DMS153 treated with DMSO at 0.1 percent for 48 hours (cell line): ENCODE data around the gene RABL2B.
A peak's percentile ranks its signal among the peaks of the same experiment; 100 is the strongest.
"Not testable (repeated sequence)": the region's sequence is repeated elsewhere in the genome, so short reads cannot be mapped to it uniquely, and the experiment has no call there.

Source experiments
- DNase-seq: peaks from one replicate; lab custom pipeline; 2025; ENCODE audit not compliant: unreplicated experiment; lab: John Stamatoyannopoulos, UW

The RABL2B gene

DNA sequence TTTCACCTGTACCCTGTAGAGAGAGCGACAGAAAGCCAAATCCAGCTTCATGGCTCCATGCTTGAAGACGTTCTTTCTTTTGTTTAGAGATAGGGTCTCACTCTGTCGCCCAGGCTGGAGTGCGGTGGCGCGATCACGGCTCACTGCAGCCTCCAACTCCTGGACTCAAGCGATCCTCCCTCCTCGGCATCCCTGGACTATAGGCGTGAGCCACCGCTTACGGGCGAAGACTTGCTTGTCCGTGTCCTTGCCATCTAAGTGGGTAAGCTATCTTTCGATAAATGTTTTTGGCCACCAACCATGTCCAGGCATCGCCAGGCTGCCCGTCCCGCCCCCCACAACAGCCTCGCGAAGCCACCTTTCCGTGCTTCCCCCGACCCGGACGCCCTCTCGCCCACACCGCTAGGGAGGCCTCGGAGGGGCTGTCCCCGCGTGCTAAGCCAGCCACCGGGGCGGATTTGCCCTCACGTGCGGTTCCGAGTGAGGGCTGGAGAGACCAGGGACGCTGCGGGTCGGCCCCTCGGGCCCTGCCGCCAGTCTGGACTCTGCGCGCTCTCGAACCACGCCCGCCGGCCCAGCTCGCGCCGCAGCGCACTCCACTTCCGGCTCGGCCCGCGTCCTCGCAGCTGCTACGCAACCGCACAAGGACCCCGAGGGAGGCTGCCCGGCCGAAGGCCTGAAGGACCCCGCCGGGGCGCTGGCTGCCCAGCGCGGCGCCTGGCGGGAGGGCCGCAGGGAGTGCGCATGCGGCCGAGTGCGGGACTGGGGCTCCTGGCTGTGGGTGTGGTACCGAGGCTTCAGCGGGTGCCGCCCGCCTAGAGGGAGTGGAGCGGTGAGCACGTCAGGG is at the start of gene RABL2B:
Gene RABL2B (minus strand): TSS at position 604 of the 847 bp plus-strand sequence. CDS start 1,342 bp downstream, outside the sequence.
- DNase-seq, result peak; percentile 30

DNA sequence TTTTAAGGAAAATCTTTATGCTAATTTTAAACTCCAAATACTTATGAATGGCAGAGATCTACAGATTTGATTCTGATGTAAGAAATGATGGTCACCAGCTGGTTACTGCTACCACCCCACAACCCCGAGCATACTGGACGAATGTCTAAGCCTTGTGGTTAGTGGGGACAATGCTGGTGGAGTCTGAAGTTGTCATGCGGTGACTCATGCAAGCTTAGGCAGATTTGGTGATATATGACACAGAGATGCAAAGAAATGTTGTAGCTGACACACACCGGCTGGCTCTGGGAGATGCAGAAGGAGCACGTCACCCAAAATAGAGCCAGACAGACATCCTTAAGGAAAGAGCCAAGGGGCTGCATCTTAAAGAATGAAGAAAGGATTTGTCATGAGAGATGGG is 3.5 kb upstream of the RABL2B start:
- DNase-seq, result not testable (repeated sequence)

DNA sequence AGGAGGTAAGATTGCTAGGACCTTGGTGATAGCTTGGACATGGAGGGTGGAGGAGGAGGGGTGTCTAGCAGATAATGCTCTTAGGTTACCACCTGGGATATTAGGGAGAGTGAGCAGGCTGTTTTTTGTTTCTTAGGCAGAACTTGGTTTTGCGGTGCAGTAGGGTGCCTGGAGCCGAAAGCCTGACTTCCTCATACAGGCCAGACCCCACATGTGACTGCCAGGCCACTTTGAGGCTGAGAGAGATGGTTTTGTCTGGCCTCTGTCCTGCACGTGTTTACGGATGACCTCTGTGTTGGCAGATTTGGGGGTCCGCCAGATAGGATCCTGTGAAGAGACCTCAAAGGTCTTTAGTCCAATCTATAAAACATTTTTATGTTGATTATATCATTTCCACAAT is 1.9 kb upstream of the RABL2B start:
- DNase-seq, result not testable (repeated sequence)

DNA sequence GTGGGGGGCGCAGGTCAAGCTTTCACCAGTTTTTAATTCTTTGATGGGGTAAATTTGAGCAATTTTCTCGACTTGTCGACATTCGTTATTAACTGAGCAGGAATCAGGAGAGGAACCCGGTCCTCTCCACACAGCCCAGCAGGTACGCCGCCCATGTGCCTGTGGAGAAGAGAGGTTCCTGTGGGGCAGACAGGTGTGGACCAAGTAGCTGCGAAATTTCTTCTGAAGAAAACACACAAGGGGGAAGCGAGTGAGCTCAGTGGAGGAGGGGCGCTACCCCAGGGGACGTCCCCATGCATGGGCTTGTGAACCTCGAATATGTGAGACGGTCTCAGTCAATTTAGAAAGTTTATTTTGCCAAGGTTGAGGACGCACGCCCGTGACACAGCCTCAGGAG is 442 bp upstream of the RABL2B start:
- DNase-seq, result not testable (repeated sequence)

DNA sequence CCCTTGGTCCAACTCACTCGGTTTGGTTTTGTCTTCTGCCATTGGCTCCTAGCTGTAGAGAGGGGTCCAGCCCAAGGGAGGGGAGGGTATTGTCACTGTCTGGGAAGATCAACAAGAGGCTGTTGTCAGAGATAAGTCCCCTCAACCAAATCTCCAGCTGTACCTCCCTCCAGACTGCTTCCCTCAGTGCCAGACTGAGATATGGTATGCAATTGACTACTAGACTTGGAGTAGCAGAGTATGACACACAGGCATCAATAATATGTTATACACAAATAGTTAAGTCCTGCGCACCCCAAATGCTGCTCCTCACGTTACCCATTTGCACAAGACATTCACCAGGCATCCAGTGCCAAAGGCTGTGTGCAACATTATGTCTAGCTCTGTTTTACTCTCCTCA is 1.2 kb downstream of the RABL2B start:
- not testable (repeated sequence) for DNase-seq

DNA sequence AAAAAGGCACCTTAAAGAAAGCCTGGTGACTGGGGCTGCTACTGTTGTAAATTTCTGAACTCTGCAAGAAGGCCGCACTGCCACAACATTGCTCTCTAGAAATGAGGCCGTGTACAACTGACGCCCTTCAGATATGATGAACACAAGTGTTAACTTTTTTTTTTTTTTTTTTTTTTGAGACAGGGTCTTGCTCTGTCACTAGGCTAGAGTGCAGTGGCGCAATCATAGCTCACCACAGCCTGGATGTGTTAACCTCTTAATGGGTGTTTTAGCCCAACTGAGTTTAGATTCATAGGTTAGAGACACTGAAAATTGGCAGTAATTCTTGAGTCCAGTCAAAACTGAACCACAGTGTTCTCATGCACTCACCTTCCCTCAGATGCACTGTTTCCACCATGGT is 3.2 kb downstream of the RABL2B start:
- not testable (repeated sequence) for DNase-seq

DNA sequence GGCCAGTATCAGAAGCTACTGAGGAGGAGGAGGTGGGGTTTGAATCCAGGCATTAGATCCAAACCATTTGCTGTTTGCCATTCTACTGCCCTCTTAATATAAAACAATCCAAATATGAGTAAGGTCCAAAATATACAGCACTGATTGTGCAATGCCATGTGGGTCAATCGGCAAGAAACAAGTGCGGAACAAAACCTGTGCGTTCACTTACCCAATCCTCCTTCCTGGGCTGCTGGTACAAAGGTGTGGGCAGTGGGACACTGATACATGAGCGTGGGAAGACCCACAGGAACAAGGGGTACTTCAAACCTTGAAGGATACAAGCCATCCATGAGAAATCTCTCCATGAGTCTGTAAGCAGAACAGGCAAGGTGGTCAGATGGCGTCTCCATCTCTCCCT is 5.8 kb downstream of the RABL2B start:
- DNase-seq, result not testable (repeated sequence)

DNA sequence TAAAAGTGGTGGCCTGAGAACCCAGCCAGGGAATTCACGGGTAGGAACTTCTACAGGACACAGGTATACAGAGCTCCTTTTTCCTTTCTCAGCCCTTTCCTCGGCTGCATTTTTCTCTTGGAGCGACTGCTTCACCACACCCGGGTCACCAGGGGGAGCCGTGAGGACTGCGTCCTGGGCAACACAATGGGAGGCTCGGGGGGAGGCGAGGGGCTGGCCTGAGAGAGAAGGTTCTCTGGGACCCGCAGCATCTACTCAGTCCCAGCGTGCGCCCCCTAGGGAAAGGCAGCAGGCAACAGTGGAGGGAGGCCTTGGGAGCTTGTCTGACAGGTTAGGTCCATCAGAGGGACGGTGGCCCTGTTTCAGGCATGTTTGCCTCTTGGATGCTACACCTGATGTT is 8.3 kb downstream of the RABL2B start:
- DNase-seq, result peak; percentile 26

DNA sequence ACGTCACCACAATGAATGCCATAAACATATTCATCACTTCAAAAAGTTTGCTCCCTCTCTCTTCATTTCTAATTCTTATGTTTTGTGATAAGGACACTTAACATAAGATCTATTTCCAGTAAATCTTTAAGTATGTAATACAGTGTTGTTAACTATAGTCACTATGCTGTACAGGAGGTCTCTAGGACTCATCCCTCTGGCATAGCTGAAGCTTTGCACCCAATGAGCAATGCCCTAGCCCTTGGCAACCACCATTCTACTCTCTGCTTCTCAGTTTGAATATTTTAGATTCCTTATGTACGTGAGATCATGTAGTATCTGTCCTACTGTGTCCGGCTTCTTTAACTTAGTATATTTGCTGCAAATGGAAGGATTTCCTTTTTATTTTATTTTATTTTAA is 19.1 kb downstream of the RABL2B start:
- not testable (repeated sequence) for DNase-seq

DNA sequence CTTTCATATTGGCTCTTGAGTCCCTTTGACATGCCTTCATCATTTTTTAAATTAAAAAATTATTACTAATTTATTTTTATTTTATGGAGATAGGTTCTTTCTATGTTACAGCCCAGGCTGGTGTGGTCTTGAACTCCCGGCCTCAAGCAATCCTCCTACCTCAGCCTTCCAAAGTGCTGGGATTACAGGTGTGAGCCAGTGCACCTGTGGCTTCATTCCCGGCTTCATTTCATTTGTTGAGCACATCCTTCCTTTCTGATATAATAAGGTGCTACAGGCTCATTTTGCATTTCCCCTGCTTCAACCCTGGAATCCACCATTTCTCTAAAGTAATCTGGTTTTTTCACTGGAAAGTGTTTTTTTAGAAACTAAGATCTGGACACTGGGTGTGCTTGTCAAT is 21.6 kb downstream of the RABL2B start:
- DNase-seq, result not testable (repeated sequence)

DNA sequence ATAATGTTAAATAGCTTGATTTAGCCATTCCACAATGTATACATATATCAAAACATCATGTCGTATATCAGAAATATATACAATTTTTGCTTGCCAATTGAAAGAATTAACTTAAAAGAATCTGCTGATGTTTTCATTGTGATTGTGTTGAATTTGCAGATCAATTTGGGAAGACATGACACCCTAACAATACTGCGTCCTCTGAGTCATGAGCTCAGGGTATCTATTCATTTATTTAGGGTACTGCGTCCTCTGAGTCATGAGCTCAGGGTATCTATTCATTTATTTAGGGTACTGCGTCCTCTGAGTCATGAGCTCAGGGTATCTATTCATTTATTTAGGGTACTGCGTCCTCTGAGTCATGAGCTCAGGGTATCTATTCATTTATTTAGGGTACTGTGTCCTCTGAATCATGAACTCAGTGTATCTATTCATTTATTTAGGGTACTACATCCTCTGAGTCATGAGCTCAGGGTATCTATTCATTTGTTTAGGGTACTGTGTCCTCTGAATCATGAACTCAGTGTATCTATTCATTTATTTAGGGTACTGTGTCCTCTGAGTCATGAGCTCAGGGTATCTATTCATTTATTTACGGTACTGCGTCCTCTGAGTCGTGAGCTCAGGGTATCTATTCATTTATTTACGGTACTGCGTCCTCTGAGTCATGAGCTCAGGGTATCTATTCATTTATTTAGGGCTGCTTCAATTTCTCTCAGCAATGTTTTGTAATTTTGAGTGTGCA is 23.7 kb downstream of the RABL2B start:
- not testable (repeated sequence) for DNase-seq

DNA sequence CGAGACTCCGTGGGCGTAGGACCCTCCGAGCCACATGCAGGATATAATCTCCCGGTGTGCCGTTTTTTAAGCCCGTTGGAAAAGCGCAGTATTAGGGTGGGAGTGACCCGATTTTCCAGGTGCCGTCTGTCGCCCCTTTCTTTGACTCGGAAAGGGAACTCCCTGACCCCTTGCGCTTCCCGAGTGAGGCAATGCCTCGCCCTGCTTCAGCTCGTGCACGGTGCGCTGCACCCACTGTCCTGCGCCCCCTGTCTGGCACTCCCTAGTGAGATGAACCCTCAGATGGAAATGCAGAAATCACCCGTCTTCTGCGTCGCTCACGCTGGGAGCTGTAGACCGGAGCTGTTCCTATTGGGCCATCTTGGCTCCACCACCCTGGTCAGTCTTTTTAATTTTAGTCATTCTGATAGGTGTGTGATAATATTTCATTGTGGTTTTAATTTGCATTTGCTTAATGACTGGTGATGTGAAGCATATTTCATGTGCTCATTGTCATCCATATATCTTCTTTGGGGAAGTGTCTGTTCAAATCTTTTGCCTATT is 26.4 kb downstream of the RABL2B start:
- DNase-seq, result not testable (repeated sequence)

DNA sequence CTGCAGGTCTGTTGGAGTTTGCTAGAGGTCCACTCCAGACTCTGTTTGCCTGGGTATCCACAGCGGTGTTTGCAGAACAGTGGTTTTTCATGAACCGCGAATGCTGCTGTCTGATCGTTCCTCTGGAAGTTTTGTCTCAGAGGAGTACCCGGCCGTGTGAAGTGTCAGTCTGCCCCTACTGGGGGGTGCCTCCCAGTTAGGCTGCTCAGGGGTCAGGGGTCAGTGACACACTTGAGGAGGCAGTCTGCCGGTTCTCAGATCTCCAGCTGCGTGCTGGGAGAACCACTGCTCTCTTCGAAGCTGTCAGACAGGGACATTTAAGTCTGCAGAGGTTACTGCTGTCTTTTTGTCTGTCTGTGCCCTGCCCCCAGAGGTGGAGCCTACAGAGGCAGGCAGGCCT is 27.0 kb downstream of the RABL2B start:
- not testable (repeated sequence) for DNase-seq

DNA sequence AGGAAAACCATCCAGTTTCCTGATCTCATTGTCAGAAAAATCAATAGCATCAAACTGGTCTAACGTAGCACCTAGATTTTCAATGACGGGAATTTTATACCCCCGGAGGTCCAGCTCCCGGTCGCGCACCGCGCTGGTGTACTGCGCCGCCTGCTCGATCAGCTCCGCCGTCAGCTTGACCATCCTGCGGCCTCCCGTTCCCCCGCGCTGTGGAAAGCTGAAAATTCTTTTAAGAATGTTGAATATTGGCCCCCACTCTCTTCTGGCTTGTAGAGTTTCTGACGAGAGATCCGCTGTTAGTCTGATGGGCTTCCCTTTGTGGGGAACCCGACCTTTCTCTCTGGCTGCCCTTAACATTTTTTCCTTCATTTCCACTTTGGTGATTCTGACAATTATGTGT is 28.2 kb downstream of the RABL2B start:
- DNase-seq, result not testable (repeated sequence)

DNA sequence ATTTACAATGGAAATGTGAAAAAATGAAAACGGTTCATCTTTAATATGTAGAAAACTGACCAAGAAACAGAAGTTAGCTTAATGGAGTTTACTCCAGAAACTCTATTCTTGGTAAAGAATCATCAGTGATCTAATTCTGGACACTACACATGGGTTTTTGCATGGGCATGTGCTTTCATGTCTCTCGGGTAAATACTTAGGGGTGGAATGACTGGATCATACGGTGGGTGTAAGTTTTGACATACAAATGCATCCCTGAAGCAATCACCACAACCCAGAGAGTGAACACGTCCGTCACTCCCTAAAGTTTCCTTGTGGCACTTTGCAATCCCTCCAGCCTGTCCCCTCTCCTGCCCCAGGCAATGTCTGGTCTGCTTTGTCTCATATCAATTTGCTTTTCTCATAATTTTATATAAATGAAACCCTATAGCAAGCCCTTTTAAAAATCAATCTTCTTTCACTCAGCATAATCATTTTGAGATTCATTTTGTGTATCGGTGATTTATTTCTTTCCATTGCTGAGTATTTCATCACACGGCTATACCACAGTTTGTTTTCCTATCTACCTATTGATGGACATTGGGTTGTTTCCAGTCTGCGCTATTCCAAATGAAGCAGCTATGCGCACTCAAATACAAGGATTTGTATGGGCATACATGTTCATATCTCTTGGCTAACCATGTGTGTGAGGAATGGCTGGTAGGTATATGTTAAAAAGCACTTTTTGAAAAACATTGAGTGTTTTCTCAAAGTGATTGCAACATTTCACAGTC is 33.9 kb downstream of the RABL2B start:
- not testable (repeated sequence) for DNase-seq

DNA sequence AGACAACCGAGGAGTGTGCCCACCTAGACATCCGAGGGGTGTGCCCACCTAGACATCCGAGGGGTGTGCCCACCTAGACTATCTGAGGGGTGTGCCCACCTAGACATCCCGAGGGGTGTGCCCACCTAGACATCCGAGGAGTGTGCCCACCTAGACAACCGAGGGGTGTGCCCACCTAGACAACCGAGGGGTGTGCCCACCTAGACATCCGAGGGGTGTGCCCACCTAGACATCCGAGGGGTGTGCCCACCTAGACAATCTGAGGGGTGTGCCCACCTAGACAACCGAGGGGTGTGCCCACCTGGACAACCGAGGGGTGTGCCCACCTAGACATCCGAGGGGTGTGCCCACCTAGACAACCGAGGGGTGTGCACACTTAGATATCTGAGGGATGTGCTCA is 34.8 kb downstream of the RABL2B start:
- DNase-seq, result not testable (repeated sequence)

DNA sequence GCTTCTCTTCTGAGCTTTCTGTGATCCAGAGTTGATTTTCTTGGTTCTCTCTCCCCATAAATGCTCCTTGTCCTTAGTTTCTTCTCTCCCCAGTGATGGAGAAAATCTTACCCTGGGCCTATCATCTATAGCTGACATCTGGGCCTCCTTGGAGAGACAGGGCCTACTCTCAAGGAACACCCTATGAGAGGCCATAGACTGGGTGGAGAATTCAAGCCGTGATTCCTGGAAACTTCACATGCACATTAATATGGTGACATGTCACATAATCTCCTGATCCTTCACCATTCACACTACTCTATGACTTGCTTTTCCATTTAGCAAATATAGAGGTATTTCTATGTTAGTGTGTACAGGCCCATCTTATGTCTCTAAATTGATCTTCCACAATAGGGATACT is 35.9 kb downstream of the RABL2B start:
- not testable (repeated sequence) for DNase-seq

DNA sequence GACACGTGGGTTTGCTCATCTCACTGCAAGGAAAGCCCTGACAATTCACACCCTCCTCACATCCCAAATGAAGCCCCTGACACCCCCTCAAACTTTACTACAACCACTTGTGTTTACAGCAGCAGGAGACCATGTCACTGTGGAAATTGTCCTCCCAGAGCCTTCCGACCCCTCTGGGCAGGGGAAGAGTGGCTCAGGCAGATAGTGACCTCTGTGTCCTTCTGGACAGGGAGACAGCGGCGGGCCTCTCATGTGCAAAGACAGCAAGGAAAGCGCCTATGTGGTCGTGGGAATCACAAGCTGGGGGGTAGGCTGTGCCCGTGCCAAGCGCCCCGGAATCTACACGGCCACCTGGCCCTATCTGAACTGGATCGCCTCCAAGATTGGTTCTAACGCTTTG is 39.0 kb downstream of the RABL2B start:
- DNase-seq, result not testable (repeated sequence)

DNA sequence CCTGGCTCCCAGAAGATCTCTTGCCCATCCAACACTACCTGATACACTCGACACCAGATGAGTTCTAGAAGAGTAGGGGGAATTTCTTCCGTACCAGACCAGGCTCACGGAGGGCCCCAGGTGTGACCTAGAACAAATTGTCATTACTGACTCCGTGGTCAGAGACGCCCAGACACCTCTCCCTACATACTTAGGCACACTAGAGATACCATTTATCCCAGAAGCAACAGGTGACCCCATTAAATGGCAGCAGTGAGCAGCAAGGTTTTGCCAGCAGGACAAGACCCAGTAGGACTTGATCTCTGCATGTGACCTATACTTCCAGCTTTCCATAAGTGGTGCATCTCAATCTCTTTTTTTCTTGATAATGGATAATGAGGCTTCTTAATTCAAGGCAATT is 42.7 kb downstream of the RABL2B start:
- not testable (repeated sequence) for DNase-seq

DNA sequence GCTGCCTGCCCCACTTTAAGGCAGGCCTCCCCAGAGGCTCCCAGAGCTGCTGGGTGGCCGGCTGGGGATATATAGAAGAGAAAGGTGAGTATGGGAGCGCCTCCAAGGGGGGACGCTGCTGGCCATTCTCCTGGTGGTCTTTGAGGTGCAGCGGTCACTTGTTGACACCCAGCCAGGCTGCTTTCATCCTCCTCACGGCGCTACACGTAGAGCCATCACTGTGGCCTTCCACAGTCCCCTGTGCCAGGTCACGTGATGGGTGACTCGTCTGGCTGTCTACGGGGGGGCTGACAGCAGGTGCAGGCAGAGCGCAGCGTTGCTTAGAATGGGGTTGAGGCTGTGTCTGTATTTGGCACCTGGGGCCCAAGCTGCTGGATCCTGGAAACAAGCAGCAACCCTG is 43.5 kb downstream of the RABL2B start:
- no peak for DNase-seq

DNA sequence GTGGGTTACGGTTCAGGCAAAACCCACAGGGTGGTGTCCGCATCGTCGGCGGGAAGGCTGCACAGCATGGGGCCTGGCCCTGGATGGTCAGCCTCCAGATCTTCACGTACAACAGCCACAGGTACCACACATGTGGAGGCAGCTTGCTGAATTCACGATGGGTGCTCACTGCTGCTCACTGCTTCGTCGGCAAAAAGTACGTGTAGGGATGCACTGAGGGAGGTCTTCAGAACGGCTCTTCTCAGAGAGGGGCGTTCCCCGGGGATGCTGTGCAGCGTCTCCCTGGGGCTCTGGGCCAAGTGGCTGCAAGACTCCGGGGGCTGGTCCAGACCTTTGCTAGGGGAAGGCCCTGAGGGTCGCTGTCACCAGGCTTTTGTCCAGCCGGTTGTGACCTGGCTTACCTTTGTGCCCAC is 44.2 kb downstream of the RABL2B start:
- no peak for DNase-seq
